GM18526 (cell line): Measurements from ENCODE around the gene MYOZ2.

Source experiments
- POLR2A ChIP-seq: IDR thresholded peaks from 3 replicates; pipeline ENCODE4 v1.6.1; 2011; ENCODE audit not compliant: insufficient read length; ENCODE audit errors: extremely low read depth

The MYOZ2 gene

DNA sequence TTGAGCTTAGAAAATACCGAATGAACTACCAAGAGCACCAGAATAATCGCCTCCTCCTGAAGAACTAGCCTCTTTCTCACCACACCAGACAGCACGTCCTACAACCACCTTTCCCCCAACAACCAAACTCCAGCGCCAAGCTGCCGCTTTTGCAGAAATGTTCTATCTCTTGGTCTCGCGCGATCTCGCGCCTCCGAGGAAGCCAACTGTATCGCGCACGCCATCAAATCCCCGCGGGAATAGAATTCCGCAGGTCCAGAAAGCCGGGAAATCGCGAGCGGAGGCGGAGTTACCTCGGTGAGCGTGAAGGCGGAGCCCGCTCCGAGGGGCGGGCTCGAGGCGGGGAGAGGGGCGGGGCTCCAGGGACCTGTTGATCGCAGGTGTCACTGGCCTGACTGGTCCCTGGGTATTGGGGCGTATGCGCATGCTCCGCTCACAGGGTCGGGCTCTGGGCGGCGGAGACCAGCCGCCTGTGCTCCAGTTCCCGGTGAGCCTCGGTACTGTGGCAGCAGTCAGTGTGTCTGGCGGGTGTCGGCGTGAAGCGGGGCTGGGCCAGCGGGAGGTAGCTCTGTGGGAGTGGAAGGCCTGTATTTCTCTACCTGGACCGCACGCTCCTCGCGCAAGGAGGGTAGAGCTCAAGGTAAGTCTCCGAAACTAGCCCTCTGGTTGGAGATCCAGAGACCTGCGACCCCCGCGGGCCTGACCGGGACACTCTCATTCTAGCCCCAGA lies 76.8 kb downstream of the MYOZ2 start, which contains the start of gene USP53:
TSS of gene USP53 (plus strand) at position 480 of the 730 bp plus-strand sequence. CDS start 27,047 bp downstream, outside the sequence.
- TF ChIP-seq POLR2A, result peak; percentile 37

DNA sequence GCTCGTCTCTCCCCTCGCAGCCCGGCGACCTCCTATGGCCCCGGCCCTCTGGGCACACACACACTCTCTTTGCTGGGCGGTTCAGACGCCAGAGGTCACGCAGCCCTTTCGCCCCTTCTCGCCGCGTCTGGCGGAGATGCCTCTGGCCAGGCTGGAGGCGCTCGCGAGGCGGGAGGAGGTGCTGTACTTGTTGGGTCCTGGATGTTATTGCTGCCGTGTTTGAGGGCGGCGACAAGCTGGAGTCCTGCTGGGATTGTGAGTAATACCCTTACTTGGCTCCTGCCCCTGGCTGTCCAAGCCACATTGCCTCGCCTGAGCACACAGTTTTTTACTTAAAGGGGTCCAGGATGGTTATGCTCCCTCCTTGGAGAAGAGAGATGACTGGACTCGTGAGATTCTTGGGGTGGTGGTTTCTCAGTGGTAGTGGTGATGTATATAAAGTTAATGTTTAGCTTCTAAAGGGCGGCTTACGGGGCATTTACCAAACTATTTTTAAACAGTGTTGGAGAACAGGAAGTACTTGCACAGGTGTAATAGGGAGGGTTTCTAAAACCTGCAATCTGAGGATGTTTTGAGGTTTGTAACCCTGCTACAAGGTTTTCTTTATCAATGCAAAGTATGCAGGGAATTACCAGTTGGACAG lies 77.5 kb downstream of the MYOZ2 start:
- TF ChIP-seq POLR2A, result no peak

DNA sequence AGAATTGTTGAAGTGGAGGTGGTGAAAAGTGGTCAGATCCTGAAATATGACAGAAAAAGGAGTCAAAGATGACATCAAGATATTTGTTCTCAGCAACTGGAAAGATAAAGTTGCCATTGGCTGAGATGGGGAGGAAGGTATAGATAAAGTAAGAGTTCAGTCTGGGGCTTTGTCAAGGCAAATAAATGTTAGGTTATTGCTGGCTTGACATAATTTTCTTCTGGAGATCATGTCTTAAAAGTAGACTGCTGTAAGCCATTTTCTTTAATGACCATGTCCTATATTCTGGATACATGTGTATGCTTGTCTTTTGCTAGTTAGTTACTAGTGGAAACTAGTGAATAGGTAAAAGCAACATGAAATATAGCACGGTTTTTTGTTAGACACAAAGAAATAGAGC lies 82.5 kb downstream of the MYOZ2 start:
- no peak for TF ChIP-seq POLR2A

DNA sequence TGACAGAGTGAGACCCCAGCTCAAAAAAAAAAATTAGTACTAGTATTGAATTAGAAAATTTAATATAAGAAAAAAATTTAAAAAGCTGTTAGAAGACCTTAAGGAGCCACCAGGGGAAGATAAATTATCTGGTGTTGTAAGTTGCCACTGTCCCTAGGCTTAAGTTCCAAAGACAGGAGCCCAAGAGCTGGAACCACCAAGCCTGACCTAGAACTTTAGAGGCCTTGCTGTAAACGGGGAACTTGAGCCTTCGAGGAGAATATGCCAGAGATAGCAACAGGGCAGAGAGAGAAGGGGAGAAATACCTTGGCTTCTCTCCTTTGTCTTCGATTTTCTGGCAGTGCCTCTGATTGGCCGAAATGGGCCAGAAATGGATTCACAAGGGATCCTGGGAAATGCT lies 85.8 kb downstream of the MYOZ2 start:
- TF ChIP-seq POLR2A, result no peak

DNA sequence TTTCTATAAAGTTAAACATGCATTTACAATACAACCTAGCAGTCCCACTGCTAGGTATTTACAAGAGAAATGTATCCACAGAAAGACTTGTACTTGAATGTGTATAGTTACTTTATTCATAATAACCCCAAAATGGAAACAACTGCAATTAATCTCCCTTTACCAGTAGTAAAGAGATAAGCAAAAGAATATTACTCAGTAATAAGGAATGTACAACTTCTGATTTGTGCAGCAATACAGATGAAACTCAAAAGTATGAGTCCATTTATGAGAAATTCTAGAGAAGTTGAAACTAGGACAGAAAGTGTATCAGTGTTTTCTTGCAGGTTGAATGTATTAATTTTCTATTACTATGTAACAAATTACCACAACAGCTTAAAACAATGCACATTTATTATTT lies 92.1 kb downstream of the MYOZ2 start:
- TF ChIP-seq POLR2A, result no peak

DNA sequence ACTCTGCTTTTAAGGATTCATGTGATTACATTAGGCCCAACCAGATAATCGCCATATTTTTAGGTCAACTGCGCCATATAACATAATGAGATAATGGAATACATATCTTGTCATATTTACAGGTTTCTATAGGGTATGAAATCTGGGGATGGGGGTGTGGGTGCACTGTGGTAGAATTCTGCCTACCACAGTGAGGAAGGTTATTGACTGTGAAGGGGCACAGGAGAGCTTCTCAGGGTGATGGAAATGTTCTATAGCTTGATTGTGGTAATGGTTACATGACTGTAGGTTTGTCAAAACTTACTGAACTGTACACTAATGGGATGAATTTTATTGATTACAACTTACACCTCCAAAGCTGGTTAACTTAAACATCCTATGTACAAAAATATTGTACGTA lies 92.8 kb downstream of the MYOZ2 start:
- no peak for TF ChIP-seq POLR2A

DNA sequence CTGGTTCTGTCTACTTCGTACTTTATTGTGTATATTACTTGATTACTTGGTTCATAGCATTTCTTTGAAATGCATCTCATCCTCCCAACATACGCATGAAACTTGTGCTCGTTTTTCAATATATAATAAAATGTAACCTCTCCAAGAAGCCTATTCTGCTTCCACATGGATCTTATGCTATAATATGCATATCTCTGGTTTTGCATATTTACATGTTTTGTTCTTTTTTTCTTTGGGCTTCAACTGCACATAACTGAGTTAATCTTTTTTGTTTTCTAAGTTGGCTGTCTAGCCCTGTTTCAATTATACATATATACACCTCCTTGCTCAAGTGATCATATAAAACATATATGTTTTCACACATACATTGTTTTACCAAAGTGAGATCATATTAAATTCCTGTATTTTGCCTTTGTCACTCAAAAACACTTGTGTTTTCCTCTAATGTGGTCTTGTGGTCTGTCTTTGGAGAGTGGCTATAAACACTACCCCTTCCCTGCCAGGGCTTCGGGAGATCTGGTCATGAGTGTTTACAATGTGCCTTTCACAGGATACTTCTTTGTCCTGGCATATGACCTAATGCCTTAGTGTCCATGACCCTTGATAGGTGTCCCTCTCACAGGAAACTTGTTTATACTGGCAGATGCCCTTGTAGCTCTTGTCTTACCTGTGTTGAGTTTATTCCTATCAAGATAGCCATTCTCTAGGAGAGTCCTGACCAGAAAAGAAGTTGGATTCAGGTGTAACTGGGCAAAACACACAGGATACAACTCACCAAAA lies 94.5 kb downstream of the MYOZ2 start:
- no peak for TF ChIP-seq POLR2A

DNA sequence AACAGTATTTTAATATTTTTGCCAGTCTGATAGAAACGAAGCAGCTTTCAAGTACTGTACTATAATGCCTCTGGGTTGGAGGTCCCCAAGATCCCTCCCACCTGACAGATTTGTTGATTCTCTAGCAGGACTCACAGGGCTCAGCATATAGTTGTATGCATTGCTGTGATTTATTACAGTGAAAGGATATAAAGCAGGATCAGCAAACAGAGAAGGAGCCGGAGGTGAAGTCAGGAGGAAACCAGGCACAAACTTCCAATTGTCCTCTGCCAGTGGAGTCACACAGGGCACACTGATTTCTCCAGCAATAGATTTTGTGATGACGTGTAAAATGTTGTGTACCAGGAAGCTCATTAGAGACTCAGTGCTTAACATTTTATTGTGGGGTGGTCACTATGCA lies 95.9 kb downstream of the MYOZ2 start:
- no peak for TF ChIP-seq POLR2A

DNA sequence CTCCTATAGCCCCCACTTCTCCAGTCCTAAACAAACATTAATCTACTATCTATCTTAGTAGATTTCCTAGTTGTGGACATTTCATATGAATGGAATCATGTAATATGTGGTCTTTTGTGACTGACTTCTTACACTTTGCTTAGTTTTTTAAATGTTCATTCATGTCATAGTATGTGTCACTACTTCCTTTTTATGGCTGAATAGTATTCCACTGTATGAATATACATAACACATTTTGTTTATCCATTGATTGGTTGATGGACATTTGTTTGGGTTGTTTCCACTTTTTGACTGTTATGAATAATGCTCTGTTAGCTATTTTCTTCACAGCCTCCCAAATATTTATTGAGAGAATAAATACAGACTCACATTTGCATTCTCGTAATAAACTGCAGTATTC lies 96.7 kb downstream of the MYOZ2 start:
- TF ChIP-seq POLR2A, result no peak

DNA sequence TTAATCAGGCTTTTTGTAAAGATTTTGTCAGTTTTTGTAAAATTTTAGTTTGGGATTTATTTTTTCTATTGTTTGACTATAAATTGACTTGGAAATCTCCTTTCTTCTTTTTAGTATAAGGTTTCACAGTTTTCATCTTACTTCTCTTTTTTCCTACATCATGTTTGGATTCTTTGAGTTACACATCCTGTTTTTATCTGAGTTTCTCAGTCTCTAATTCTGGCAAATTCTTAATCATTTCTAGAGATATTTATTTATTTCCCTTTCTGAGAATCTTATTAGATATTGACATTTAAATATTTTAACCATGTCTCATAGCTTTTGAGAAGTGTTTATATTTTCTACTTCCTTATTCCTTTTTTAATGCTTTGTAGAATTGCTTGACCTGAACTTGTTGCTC lies 97.6 kb downstream of the MYOZ2 start:
- no peak for TF ChIP-seq POLR2A

DNA sequence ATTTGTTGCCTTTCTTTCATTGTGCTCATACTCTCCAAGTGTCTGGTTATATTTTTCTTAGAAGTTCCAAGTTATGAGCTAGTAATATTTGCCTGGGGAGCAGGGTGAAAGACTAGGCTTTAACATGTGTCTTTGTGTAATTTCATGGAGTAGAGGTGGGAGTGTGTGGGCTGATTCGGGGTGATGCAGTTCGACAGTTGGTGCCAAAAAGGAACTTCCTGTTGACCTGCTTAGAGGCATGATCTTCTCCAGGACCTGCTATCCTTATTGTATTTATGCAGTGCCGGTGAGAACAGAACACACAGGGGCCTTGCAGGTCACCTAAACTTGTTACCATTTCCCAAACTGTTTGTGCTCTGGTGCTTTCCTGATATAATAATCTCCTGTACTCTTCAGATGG lies 98.1 kb downstream of the MYOZ2 start:
- no peak for TF ChIP-seq POLR2A

DNA sequence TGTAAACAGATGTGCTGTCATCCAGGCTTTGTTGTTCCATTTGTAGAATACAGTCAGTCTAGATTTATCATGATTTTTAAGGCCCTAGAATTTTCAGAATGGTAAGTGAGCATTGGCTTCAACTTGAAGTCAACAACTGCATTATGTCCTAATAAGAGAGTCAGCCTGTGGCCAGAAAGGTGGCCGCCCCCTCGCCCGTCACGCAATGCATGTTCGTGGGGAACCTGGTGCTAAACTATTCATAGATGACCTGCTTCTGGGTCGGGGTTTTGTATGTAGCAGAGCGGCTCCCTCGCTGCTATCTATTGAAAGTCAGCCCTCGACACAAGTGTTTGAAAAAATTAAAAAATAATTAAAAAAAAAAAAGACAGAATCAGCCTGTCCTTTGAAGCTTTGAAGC lies 101.6 kb downstream of the MYOZ2 start:
- no peak for TF ChIP-seq POLR2A
